ENCODE measurements around the gene HELT. TPM values are rescaled to one million over a fixed set of nuclear protein-coding genes. Genes with fewer than 3 reads are reported as not detected.
A peak's percentile ranks its signal among the peaks of the same experiment; 100 is the strongest.
"Not testable (repeated sequence)": the region's sequence is repeated elsewhere in the genome, so short reads cannot be mapped to it uniquely, and the experiment has no call there.

HELT gene
- total RNA-seq, 6 experiments from 2014 or later = not detected

GRCh38 chr4:184994623-184995010 is 23.7 kb upstream of the HELT start:
- no peak for TF ChIP-seq CTCF (IDR thresholded peaks at IDR 0.05)
- Mint-ChIP-seq H3K27ac (no peak overlapping the region), H3K4me3 (no peak overlapping the region), H3K27me3 (ENCODE audit: insufficient read depth) (peaks cover 3% of the 10 kb centered on the region; the same call in 1 of the 2 replicates), H3K9me3 (no peaks in the 10 kb centered on the region), H3K4me1 (ENCODE audit: low read depth) (no peaks in the 10 kb centered on the region), H3K36me3 (ENCODE audit: low read depth) (no peaks in the 10 kb centered on the region)
- DNase-seq = no peak

DNA sequence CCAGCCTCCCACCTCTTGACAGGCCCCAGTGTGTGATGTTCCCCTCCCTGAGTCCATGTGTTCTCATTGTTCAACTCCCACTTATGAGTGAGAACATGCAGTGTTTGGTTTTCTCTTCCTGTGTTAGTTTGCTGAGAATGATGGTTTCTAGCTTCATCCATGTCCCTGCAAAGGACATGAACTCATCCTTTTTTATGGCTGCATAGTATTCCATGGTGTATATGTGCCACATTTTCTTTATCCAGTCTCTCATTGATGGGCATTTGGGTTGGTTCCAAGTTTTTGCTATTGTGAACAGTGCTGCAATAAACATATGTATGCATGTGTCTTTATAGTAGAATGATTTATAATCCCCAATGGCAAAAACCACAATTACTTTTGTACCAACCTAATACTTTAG is 20.6 kb upstream of the HELT start:
- H3K4me1 Mint-ChIP-seq (ENCODE audit: low read depth); H3K9me3 Mint-ChIP-seq; H3K27ac Mint-ChIP-seq; H3K4me3 Mint-ChIP-seq; DNase-seq; H3K36me3 Mint-ChIP-seq (ENCODE audit: low read depth): not testable (repeated sequence)
- peaks cover 18% of the 10 kb centered on the region for H3K27me3 Mint-ChIP-seq (ENCODE audit: insufficient read depth)

- TF ChIP-seq CTCF (IDR thresholded peaks at IDR 0.05) = no peak
- Mint-ChIP-seq H3K27me3 (ENCODE audit: insufficient read depth) (peaks cover 38% of the 10 kb centered on the region), H3K4me1 (ENCODE audit: low read depth) (peaks cover 8% of the 10 kb centered on the region)
Measured at GRCh38 chr4:185002784-185003183, 15.5 kb upstream of the HELT start.

DNA sequence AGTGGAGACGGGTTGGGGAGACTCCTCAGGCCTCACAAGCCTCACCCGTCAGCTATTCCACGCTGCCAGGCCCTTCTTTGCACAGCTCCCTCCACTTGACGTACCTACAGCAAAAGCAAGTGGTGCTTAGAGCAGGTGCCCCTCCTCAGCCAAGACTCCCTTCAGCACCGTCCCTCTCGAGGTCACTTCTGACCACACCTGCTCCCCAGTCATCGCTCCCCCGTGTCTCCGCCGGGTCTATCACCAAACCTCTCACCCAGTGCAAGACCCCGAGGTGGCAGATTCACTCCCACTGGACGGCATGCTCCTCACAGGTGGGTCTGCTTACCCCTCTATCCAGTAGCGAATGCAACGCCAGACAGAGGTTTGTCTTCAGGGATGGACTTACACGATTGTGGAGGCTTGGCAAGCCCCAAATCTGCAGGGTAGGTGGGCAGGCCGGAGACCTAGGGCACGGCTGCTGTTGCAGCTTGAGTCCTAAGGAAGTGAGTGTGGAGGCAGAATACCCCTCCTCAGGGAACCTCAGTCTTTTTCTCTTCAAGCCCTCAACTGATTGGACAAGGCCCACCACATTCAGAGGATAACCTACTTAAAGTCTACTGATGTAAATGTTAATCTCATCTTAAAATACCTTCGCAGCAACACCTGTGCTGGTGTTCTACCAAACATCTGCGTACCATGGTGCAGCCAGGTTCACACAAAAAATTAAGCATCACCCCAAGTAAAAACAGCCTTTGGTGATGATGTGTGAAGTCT is 14.5 kb upstream of the HELT start:
- DNase-seq = no peak
- TF ChIP-seq CTCF (IDR thresholded peaks at IDR 0.05) = no peak
- Mint-ChIP-seq H3K4me1 (ENCODE audit: low read depth) (peaks cover 8% of the 10 kb centered on the region), H3K4me3 (no peak overlapping the region), H3K36me3 (ENCODE audit: low read depth) (no peaks in the 10 kb centered on the region), H3K9me3 (no peaks in the 10 kb centered on the region), H3K27me3 (ENCODE audit: insufficient read depth) (peaks cover 43% of the 10 kb centered on the region), H3K27ac (no peak overlapping the region)

More at GRCh38 chr4:185002784-185003183, 15.5 kb upstream of the HELT start:
- Mint-ChIP-seq H3K9me3 (no peaks in the 10 kb centered on the region), H3K4me3 (no peak overlapping the region), H3K36me3 (ENCODE audit: low read depth) (no peaks in the 10 kb centered on the region), H3K27ac (no peak overlapping the region)
- DNase-seq = no peak

- no peak for DNase-seq
- H3K9me3 Mint-ChIP-seq = no peaks in the 10 kb centered on the region
- peaks cover 48% of the 10 kb centered on the region for H3K27me3 Mint-ChIP-seq (ENCODE audit: insufficient read depth)
- H3K4me1 Mint-ChIP-seq (ENCODE audit: low read depth) = peaks cover 8% of the 10 kb centered on the region
- peak overlapping the region; percentile 14 for H3K4me3 Mint-ChIP-seq
- no peak for TF ChIP-seq CTCF (IDR thresholded peaks at IDR 0.05)
- H3K36me3 Mint-ChIP-seq (ENCODE audit: low read depth) = no peaks in the 10 kb centered on the region
- no peak overlapping the region for H3K27ac Mint-ChIP-seq
Measured at GRCh38 chr4:185004562-185005218, 13.6 kb upstream of the HELT start.

DNA sequence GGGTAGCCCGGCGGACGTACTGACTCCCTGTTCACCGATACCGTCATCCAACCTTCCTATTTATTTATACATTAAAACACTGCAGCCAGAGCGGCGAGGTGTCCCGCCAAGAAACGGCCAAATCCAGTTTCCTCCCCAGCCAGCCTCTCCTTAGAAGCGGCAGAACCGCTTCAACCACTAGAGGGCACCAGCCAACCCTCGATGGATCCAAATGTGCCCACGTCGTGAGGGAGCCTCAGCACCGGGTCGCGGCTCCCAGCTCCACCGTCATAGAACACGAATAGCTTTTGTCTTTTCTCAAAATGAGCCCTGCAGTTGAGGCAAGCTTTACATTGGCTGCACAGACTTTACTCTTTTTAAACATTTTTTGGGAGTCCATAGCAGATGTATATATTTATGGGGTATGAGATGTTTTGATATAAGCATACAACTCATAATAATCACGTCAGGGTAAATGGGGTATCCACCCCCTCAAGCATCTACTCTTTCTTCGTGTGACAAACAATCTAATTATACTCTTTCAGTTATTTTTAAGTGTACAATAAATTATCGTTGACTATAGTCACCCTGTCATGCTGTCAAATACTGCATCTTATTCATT is 13.0 kb upstream of the HELT start:
- peak; percentile 56 for DNase-seq
- Mint-ChIP-seq H3K4me3 (peak overlapping the region; percentile 14), H3K4me1 (ENCODE audit: low read depth) (peaks cover 8% of the 10 kb centered on the region), H3K9me3 (no peaks in the 10 kb centered on the region), H3K36me3 (ENCODE audit: low read depth) (no peaks in the 10 kb centered on the region), H3K27me3 (ENCODE audit: insufficient read depth) (peaks cover 54% of the 10 kb centered on the region), H3K27ac (no peak overlapping the region)
- TF ChIP-seq CTCF (IDR thresholded peaks at IDR 0.05) = peak; percentile 97
